Stomach smooth muscle (tissue), 2 donors: ENCODE data around the gene ACO1.
A peak's percentile ranks its signal among the peaks of the same experiment; 100 is the strongest.

Experiments used
- H3K27ac ChIP-seq: one replicate; pipeline ENCODE4 v1.7.0; 2013; ENCODE audit warnings: mild to moderate bottlenecking, low read length, inconsistent platforms
- H3K27me3 ChIP-seq, 2 donors: one replicate each; pipeline ENCODE4 v1.7.0; 2013; ENCODE audit warnings: low read length in 2 of 2; ENCODE audit not compliant: insufficient read depth in 2 of 2, control insufficient read depth in 1 of 2
- H3K36me3 ChIP-seq, 2 donors: one replicate each; pipeline ENCODE4 v1.7.0; 2013; ENCODE audit warnings: low read length in 2 of 2; ENCODE audit not compliant: control insufficient read depth in 2 of 2, insufficient read depth in 2 of 2
- H3K4me1 ChIP-seq: one replicate; pipeline ENCODE4 v1.7.0; 2013; ENCODE audit warnings: low read length; ENCODE audit not compliant: control insufficient read depth, insufficient read depth
- H3K4me3 ChIP-seq, 2 donors: one replicate each; pipeline ENCODE4 v1.7.0; 2013; ENCODE audit warnings: low read length in 2 of 2
- H3K9ac ChIP-seq, 2 donors: one replicate each; pipeline ENCODE4 v1.7.0; 2013; ENCODE audit warnings: low read length in 2 of 2, mild to moderate bottlenecking in 1 of 2
- H3K9me3 ChIP-seq, 2 donors: one replicate each; pipeline ENCODE4 v1.7.0; 2013; ENCODE audit warnings: low read length in 2 of 2; ENCODE audit not compliant: control insufficient read depth in 2 of 2
- donor health status: healthy.
- donor health status: Pancreatic carcinoma.

ACO1 gene

DNA sequence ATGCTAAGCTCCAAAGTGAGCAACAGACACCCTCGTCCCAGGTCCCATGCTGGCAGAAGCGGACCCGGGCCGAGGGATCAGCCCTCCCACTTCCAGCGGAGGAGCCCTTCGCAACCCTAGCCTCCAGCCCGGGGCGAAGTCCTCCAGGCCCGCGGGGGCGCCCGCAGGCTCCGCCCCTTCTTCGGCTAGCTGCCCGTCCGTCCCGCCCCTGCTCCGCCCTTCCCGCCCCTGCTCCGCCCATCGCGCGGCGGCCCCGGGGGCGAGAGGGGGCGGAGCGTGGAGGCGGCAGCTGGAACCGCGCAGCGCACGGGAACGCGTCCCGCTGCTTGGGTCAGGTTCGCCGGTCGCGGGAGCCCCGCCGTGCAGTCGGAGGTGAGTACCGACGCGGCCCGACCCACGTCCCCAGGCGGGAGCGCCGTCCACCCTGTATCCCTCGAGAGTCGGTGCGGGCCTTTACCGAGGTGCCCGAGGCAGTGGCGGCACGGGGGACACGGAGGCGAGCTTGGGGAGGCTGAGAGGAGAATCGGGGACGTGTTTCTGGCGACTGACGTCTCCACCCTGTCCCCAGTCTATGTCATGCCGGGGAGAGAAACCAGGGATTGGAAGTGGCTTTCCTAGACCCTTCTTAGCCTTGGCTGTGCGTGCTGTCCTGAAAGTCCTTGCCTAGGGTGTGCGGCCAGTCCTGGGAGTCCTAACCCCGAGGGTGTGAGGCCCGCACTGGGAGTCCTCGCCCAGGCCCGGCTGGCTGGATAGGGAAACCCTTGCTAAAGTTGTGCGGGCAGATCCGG is at the start of gene ACO1:
Gene ACO1, plus strand, starts transcription at position 280 of the 788 bp plus-strand sequence. CDS start 20,864 bp downstream, outside the sequence.
- Histone ChIP-seq H3K9me3 (no peaks in the 10 kb centered on the region), H3K4me1 (peaks cover 12% of the 10 kb centered on the region), H3K9ac (peak within 1 kb of the TSS; percentile 88 to 90), H3K4me3 (peak within 1 kb of the TSS; percentile 88 to 92), H3K27ac (peak within 1 kb of the TSS; percentile 80), H3K27me3 (no peaks in the 10 kb centered on the region), H3K36me3 (no peaks in the 10 kb centered on the region)

DNA sequence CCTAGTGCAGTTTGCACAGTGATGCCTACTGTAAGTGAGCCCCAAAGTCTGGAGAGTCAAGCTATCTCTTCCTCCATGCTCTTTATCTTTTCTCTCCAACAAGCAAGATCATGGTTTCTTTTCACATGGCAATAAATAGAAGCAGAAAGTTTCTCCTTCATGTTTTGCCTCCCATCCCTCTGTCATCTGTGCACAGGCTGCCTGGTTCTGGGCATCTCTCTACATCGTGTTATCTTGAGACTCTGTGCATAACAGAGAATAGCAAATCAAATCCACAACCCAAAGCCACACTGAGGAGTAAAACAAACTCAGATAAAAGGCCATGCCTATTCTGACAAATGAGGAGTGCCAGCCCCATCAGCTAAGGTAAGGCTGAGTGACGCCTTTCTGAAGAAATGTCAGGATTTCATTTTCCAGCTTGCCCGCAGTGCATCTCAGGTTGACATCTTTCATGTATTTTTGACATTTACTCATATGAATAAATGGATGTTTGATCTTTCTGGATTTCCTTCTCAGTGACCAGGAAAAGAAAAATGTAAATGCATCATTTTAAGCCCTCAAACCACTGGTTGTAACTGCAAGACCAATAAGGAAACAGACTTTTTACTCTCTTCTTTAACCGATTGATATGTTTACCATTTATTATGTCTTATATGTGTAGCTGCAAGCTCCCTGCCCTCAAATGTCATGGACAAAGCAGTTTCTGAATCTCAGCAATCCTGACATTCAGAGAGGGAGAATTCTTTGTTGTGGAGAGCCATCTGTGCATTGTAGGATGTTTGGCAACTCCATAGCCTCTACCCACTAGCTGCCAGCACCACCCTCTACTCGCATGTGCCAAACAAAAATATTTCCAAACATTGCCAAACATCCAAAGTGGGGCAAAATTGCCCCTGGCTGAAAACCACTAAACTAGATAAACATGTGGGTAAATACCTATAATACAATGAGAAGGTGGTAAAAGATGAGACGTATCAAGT is 49.2 kb upstream of the ACO1 start:
- no peaks in the 10 kb centered on the region for H3K36me3 ChIP-seq
- H3K27ac ChIP-seq = no peak overlapping the region
- no peak overlapping the region for H3K9ac ChIP-seq
- no peaks in the 10 kb centered on the region for H3K27me3 ChIP-seq
- no peaks in the 10 kb centered on the region for H3K4me1 ChIP-seq
- no peak overlapping the region for H3K4me3 ChIP-seq
- H3K9me3 ChIP-seq = peaks cover 0 to 2% of the 10 kb centered on the region in 2 donors

DNA sequence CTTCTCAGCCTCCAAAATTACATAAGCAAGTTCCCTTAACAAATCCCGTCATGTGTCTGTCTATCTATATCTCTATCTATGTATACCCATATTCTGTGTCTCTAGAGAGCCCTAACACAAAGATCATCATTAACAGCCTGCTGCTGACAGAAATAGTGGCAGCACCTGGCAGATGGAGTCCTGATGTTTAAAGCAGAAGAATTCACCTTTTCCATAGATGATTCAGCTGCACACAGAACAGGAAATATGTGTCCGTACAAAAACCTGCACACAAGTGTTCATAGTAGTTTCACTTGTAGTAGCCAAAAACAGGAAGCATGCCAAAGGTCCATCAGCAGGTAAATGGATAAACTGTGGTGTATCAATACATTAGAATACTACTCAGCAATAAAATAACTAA is 45.0 kb upstream of the ACO1 start:
- Histone ChIP-seq H3K4me1 (no peaks in the 10 kb centered on the region), H3K9ac (no peak overlapping the region), H3K9me3 (no peaks in the 10 kb centered on the region)

DNA sequence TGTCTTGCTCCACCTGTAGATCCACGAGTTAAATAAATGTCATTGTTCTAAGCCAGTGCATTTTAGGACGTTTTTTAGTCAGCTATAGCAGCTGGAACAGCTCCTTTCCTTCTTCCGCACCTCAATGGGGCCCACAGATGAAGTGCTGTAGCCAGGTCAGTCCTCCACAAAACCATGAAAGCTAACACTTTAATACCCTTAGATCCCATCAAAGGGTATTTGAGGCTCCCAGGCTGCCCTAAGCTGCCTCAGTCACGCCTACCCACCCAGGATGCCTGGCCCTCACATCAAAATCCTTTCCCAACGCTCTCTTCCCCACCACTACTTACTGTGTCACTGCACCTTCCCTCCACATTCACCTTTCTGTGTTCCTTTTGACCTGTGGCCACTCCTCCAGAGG is 44.1 kb upstream of the ACO1 start:
- no peaks in the 10 kb centered on the region for H3K27me3 ChIP-seq
- no peak overlapping the region for H3K9ac ChIP-seq
- H3K36me3 ChIP-seq = no peaks in the 10 kb centered on the region
- H3K9me3 ChIP-seq = no peaks in the 10 kb centered on the region
- no peaks in the 10 kb centered on the region for H3K4me1 ChIP-seq
- H3K4me3 ChIP-seq = no peak overlapping the region
- no peak overlapping the region for H3K27ac ChIP-seq

More for the DNA sequence above, 45.0 kb upstream of the ACO1 start:
- H3K27me3 ChIP-seq = no peaks in the 10 kb centered on the region
- H3K4me3 ChIP-seq = no peak overlapping the region
- H3K36me3 ChIP-seq = no peaks in the 10 kb centered on the region
- no peak overlapping the region for H3K27ac ChIP-seq

DNA sequence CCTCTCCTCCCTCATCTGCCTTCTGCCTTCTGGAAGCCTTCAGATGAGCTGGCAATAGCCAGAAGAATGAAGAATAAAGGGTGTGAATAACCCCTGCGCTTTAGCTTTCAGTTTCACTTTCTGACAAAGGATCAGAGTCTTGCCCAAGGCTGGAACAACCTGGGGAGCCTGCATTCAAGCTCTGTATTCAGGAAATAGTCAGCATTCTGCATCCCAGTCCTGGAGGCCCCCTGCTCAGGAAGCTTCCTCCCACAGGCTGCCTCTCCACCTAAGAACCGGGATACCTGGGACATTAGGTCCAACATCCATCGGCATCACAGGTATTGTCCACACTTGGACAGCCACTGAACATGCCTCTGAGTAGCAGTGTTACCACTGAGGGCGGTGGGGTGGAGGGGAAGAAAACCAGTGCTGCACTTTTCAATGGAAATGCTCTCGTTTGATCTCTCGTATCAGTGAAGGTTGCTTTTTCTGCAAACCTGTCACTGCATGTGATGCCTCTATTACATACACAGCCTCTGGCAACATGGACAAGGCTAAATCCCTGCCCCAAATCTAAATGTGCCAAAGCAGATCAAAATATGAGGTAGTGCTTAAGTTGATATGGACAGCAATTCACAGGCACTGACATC is 39.8 kb upstream of the ACO1 start:
- Histone ChIP-seq H3K4me3 (peak overlapping the region in 1 of 2 donors; percentile 15), H3K9ac (no peak overlapping the region), H3K27me3 (no peaks in the 10 kb centered on the region), H3K9me3 (no peaks in the 10 kb centered on the region), H3K27ac (no peak overlapping the region), H3K36me3 (no peaks in the 10 kb centered on the region), H3K4me1 (peaks cover 10% of the 10 kb centered on the region)

DNA sequence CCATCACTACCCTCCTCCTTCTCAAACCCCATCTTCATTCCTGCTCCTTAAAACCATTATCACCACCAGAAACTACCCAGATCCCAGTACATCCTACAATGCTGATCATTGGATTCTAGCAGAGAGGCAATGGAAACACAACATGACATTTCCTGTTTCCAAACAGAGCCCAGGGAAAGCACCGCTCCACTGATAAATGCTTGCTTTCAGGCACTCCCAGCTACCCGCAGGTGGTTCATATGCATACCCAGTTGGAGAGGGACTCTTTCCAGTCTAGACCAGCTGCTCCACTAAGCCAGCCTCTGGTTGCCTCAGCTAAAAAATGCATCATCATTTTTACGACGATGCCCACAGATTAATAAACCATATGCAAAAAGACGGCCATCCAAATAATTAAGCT is 39.2 kb upstream of the ACO1 start:
- no peaks in the 10 kb centered on the region for H3K9me3 ChIP-seq
- H3K36me3 ChIP-seq = no peaks in the 10 kb centered on the region
- peaks cover 10% of the 10 kb centered on the region for H3K4me1 ChIP-seq
- no peak overlapping the region for H3K9ac ChIP-seq
- H3K27ac ChIP-seq = no peak overlapping the region
- H3K27me3 ChIP-seq = no peaks in the 10 kb centered on the region
- H3K4me3 ChIP-seq = no peak overlapping the region

DNA sequence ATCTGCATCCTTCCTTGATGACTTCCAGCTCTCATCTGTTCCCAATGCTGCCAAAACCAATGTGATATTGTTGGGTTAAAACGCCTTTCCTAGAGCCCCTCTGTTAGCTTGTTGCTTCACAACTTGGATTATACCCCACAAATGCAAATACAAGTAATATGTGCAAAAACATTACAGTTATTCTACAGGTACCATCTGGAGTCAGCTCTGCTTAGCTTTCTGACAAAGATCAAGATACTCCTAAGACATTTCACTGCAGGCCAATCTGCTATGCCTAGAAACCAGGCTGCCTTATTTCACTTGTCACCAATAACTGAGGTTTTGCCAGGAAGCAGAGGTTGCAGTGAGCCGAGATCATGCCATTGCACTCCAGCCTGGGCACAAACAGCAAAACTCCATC is 36.9 kb upstream of the ACO1 start:
- Histone ChIP-seq H3K36me3 (no peaks in the 10 kb centered on the region), H3K27me3 (no peaks in the 10 kb centered on the region), H3K27ac (no peak overlapping the region)

DNA sequence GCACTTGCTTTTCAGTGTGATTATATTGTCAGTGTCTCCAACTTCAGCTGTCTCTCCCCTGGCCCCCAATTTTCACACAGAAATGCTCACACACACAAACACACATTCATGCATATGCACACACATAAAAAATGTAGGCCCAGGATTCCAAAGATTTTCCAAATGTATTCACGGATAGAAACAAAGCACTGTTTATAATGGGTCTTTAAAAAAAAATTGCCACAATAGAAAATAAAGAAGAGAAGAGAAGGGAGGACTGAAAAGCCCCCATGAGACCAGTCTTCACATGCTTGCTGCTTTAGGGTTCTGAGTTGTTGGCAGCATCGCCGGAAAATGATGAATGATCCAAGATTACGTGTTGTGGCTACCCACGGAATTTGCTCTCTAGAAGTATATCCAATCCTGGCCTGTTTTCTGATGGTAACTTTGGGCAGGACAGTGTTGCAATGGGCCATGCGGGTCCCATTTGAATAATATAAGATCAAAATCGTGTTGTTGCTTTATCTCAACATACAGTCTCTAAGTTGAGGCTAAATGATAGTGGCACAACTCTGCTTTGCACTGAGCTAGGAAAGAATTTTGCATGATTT is 36.2 kb upstream of the ACO1 start:
- peaks cover 12% of the 10 kb centered on the region for H3K4me1 ChIP-seq

More for the DNA sequence above, 36.9 kb upstream of the ACO1 start:
- Histone ChIP-seq H3K9ac (no peak overlapping the region), H3K4me1 (peaks cover 10% of the 10 kb centered on the region), H3K4me3 (no peak overlapping the region), H3K9me3 (no peaks in the 10 kb centered on the region)

DNA sequence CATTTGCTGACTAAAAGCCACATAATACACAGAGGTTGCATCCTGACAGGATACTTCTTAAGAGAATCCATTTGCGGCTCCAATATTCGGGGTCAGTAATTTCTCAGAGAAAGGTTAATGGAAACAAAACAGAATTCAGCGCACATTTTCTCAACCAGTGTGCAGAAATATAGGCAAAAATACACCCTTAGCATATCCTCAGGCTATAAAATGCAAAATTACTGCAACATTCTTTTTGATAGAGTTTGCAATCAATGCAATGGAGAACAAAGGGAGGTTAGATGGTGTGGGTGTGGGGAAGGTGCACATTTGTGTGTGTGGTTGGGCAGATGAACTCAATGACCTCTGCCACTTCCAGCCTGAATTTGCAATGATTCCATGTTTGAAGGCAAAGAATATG is 35.4 kb upstream of the ACO1 start:
- Histone ChIP-seq H3K4me1 (peaks cover 12% of the 10 kb centered on the region), H3K4me3 (no peak overlapping the region), H3K9me3 (no peaks in the 10 kb centered on the region), H3K36me3 (no peaks in the 10 kb centered on the region), H3K27ac (no peak overlapping the region), H3K27me3 (no peaks in the 10 kb centered on the region), H3K9ac (no peak overlapping the region)

More for the DNA sequence above, 36.2 kb upstream of the ACO1 start:
- no peak overlapping the region for H3K27ac ChIP-seq
- H3K9ac ChIP-seq = no peak overlapping the region
- H3K27me3 ChIP-seq = no peaks in the 10 kb centered on the region
- H3K36me3 ChIP-seq = no peaks in the 10 kb centered on the region
- no peak overlapping the region for H3K4me3 ChIP-seq
- no peaks in the 10 kb centered on the region for H3K9me3 ChIP-seq

DNA sequence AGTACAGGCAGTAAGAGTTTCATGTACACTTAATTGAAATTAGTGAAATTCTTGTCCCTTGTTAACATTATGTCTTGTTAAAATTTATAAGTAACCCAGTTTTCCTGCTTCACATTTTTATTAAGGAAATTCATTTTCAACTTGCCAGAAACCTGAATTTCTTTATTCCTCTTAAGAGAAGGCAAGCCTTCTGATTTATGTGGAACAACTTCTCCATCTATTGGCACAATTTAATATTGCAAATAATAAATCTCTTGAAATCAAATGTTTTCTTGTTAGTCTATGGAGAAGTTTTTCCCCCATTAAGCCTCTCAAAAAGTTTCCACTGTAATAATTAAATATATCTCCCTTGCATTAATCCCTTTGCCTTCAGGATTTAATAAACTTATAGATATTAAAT is 33.8 kb upstream of the ACO1 start:
- Histone ChIP-seq H3K9me3 (no peaks in the 10 kb centered on the region), H3K9ac (no peak overlapping the region), H3K36me3 (no peaks in the 10 kb centered on the region), H3K4me3 (no peak overlapping the region), H3K27ac (no peak overlapping the region), H3K4me1 (peaks cover 12% of the 10 kb centered on the region), H3K27me3 (no peaks in the 10 kb centered on the region)
